Myometrial cell (primary cell): ENCODE results near the gene SH2D4B. TPM values are rescaled to one million over a fixed set of nuclear protein-coding genes. Genes with fewer than 3 reads are reported as not detected.

Experiments
- total RNA-seq: library from RNA; depleted of rRNA; stranded (reverse); fragments of >200 nt; gene quantifications from 2 replicates; pipeline ENCODE4 v1.2.3, GENCODE V29; 2015

SH2D4B gene
- total RNA-seq: not detected in 2 replicates

GRCh38 chr10:80537736-80538480 is at the start of gene SH2D4B:
Gene SH2D4B (plus strand): TSS chr10:80537902. CDS start chr10:80538332, 430 bp downstream.

Other genes with a start within 250 kb of the SH2D4B start
- not detected in 2 replicates for gene MAT1A, start 248.2 kb upstream of the SH2D4B start, total RNA-seq
- not detected in 2 replicates for gene DYDC1, start 181.1 kb upstream of the SH2D4B start, total RNA-seq
- gene DYDC2, start 181.1 kb upstream of the SH2D4B start, total RNA-seq: not detected in 2 replicates
- gene PRXL2A, start 129.4 kb upstream of the SH2D4B start, total RNA-seq: 13.0 and 17.0 TPM in 2 replicates
- gene TSPAN14, start 83.6 kb upstream of the SH2D4B start, total RNA-seq: 51.6 and 71.1 TPM in 2 replicates